Testis (tissue), 3 donors: Measurements from ENCODE around the gene ARHGEF28. TPM values are rescaled to one million over a fixed set of nuclear protein-coding genes. Genes with fewer than 3 reads are reported as not detected.

Experiments
- DNase-seq: peaks from one replicate; pipeline ENCODE4 v3.0.0-alpha.2; 2019
- H3K27ac ChIP-seq, 2 donors: fragments of 200-600 bp; sonication (generic); one replicate each; pipeline ENCODE4 v1.5.1; 2019
- H3K27me3 ChIP-seq: fragments of 200-600 bp; sonication (generic); one replicate; pipeline ENCODE4 v1.5.1; 2019
- H3K36me3 ChIP-seq: fragments of 200-600 bp; sonication (generic); one replicate; pipeline ENCODE4 v1.5.1; 2017; ENCODE audit warnings: low read depth; ENCODE audit errors: missing control alignments
- H3K4me1 ChIP-seq: fragments of 200-600 bp; sonication (generic); one replicate; pipeline ENCODE4 v1.5.1; 2019
- H3K4me3 ChIP-seq, 2 donors: fragments of 200-600 bp; sonication (generic); one replicate each; pipeline ENCODE4 v1.5.1; 2017 to 2019
- H3K9me3 ChIP-seq: fragments of 200-600 bp; sonication (generic); one replicate; pipeline ENCODE4 v1.5.1; 2017
- CTCF ChIP-seq, 3 experiments: fragments of 450-650 bp in 2 of 3; fragments of 200-600 bp in 1 of 3; sonication (generic) in 1 of 3; IDR thresholded peaks; one replicate each; pipeline ENCODE4 v1.5.1; 2016 to 2019; ENCODE audit warnings: antibody characterized with exemption in 3 of 3, mild to moderate bottlenecking in 2 of 3, moderate library complexity in 1 of 3
- POLR2A ChIP-seq: fragments of 450-650 bp; IDR thresholded peaks from one replicate; pipeline ENCODE4 v1.6.1; 2017; ENCODE audit warnings: antibody characterized with exemption, mild to moderate bottlenecking, moderate library complexity
- WGBS, 2 donors: methylation state at CpG; one replicate each; pipeline ENCODE4 v1.1.5; 2018; 5-methylcytosine and 5-hydroxymethylcytosine counted together
- intact Hi-C: fragments of 100-400 bp; cut with DNase I; formaldehyde crosslinking; loops from one replicate; pipeline ENCODE4 v1.15.1; 2023; ENCODE audit warnings: low total_unique reads
- polyA plus RNA-seq: library from polyadenylated mRNA; stranded (reverse); fragments of 350-450 nt; fragmentation: Illumina TruSeq; extraction: RNeasy Lipid Tissue Mini Kit (QIAGEN cat#74804); gene quantifications from one replicate; pipeline ENCODE4 v1.2.3, GENCODE V29; 2014; ENCODE audit warnings: low read depth, low replicate concordance; ENCODE audit not compliant: insufficient read depth
- total RNA-seq, 2 donors: library from RNA; depleted of rRNA; stranded (reverse); fragments of >200 nt; gene quantifications; one replicate each; pipeline ENCODE4 v1.2.3, GENCODE V29; 2016

Gene ARHGEF28
- total and polyA plus RNA-seq, 3 donors from 2014 or later = 3.9 to 8.7 (median 8.0) TPM

- H3K4me1 ChIP-seq = no peaks in the 10 kb centered on the region
- H3K9me3 ChIP-seq = no peaks in the 10 kb centered on the region
- intact Hi-C loops = no loop called here
- no peaks in the 10 kb centered on the region for H3K36me3 ChIP-seq
- WGBS, 2 donors = 77 to 83% methylated on average over 3 of the region's 3 CpGs
- no peak for DNase-seq
- TF ChIP-seq CTCF (IDR thresholded peaks at IDR 0.05) = no peak
- no peak for TF ChIP-seq POLR2A
- no peak overlapping the region for H3K27ac ChIP-seq
- H3K4me3 ChIP-seq = no peak overlapping the region
- no peaks in the 10 kb centered on the region for H3K27me3 ChIP-seq
These were observed 281.2 kb downstream of the ARHGEF28 start for GRCh38 chr5:73907164-73907563.

- no peaks in the 10 kb centered on the region for H3K9me3 ChIP-seq
- no peaks in the 10 kb centered on the region for H3K4me1 ChIP-seq
- H3K27ac ChIP-seq = no peak overlapping the region
- 35 to 48% methylated on average over 2 of the region's 2 CpGs for WGBS, 2 donors
- TF ChIP-seq POLR2A (no peak), CTCF (IDR thresholded peaks at IDR 0.05) (no peak)
- no peak for DNase-seq
- intact Hi-C loops = no loop called here
- H3K36me3 ChIP-seq = no peaks in the 10 kb centered on the region
- H3K4me3 ChIP-seq = no peak overlapping the region
- H3K27me3 ChIP-seq = no peaks in the 10 kb centered on the region
These were observed 282.4 kb downstream of the ARHGEF28 start for GRCh38 chr5:73908395-73908794.

- Histone ChIP-seq H3K27me3 (no peaks in the 10 kb centered on the region), H3K36me3 (no peaks in the 10 kb centered on the region), H3K9me3 (no peaks in the 10 kb centered on the region), H3K27ac (no peak overlapping the region), H3K4me3 (no peak overlapping the region), H3K4me1 (no peaks in the 10 kb centered on the region)
- intact Hi-C loops = no loop called here
- WGBS, 2 donors = 58 to 80% methylated on average over 3 of the region's 3 CpGs
- TF ChIP-seq POLR2A (no peak), CTCF (IDR thresholded peaks at IDR 0.05) (no peak)
- no peak for DNase-seq
These were observed 282.9 kb downstream of the ARHGEF28 start for GRCh38 chr5:73908846-73909245.

- intact Hi-C loops = no loop called here
- H3K9me3 ChIP-seq = no peaks in the 10 kb centered on the region
- no peaks in the 10 kb centered on the region for H3K27me3 ChIP-seq
- TF ChIP-seq CTCF (IDR thresholded peaks at IDR 0.05) (no peak), POLR2A (no peak)
- no peak overlapping the region for H3K4me3 ChIP-seq
- H3K36me3 ChIP-seq = no peaks in the 10 kb centered on the region
- peak; percentile 16 for DNase-seq
- no peaks in the 10 kb centered on the region for H3K4me1 ChIP-seq
- H3K27ac ChIP-seq = no peak overlapping the region
- 83 to 90% methylated on average over 2 to 27 of the region's 27 CpGs for WGBS, 2 donors
These were observed 283.5 kb downstream of the ARHGEF28 start for GRCh38 chr5:73909474-73909873.

GRCh38 chr5:73911761-73912393 lies 285.9 kb downstream of the ARHGEF28 start:
- Histone ChIP-seq H3K4me3 (no peak overlapping the region), H3K9me3 (no peaks in the 10 kb centered on the region), H3K4me1 (no peaks in the 10 kb centered on the region), H3K27ac (no peak overlapping the region), H3K27me3 (no peaks in the 10 kb centered on the region), H3K36me3 (no peaks in the 10 kb centered on the region)
- no peak for DNase-seq
- WGBS, 2 donors = 77 to 85% methylated on average over 4 of the region's 4 CpGs
- TF ChIP-seq CTCF (IDR thresholded peaks at IDR 0.05) = no peak
- no peak for TF ChIP-seq POLR2A
- intact Hi-C loops = no loop called here
